Astrocyte (in vitro differentiated cells and primary cell): ENCODE results near the gene MORN5.
A peak's percentile ranks its signal among the peaks of the same experiment; 100 is the strongest.

Experiments
- CTCF ChIP-seq: IDR thresholded peaks from 2 replicates; pipeline ENCODE4 v1.5.1; 2011; ENCODE audit warnings: low read depth, mild to moderate bottlenecking, inconsistent platforms, low read length, moderate library complexity; ENCODE audit not compliant: insufficient read depth
- EZH2 ChIP-seq: IDR thresholded peaks from 2 replicates; pipeline ENCODE4 v1.6.1; 2012; ENCODE audit warnings: mild to moderate bottlenecking, low read length, inconsistent platforms; ENCODE audit not compliant: insufficient read depth

GRCh38 chr9:122220673-122221182, 61.0 kb downstream of the MORN5 start:
- TF ChIP-seq EZH2 (peak; percentile 8), CTCF (no peak)
